GM21529 (cell line): ENCODE measurements around the gene KRTAP5-7.
"Not testable (repeated sequence)": the region's sequence is repeated elsewhere in the genome, so short reads cannot be mapped to it uniquely, and the experiment has no call there.

Experiments
- ATAC-seq: cut with Tn5 transposase; IDR thresholded peaks from one replicate; pipeline ENCODE4 v1.9.1; 2021; ENCODE audit not compliant: unreplicated experiment

The KRTAP5-7 gene

GRCh38 chr11:71556018-71556417, 29.0 kb downstream of the KRTAP5-7 start:
- no peak for ATAC-seq

GRCh38 chr11:71557257-71557656, 30.2 kb downstream of the KRTAP5-7 start:
- ATAC-seq: no peak

GRCh38 chr11:71558996-71559395, 31.9 kb downstream of the KRTAP5-7 start:
- no peak for ATAC-seq

- ATAC-seq: no peak
These were observed 35.1 kb downstream of the KRTAP5-7 start for GRCh38 chr11:71562120-71562519.

GRCh38 chr11:71563406-71563805, 36.3 kb downstream of the KRTAP5-7 start:
- no peak for ATAC-seq

GRCh38 chr11:71564430-71564829, 37.4 kb downstream of the KRTAP5-7 start:
- no peak for ATAC-seq

- ATAC-seq: no peak
These were observed 38.2 kb downstream of the KRTAP5-7 start, which contains the start of gene KRTAP5-10 for GRCh38 chr11:71565263-71565662. Gene KRTAP5-10 (plus strand): TSS chr11:71565563. CDS start chr11:71565588, 25 bp downstream.

GRCh38 chr11:71566081-71566620, 39.1 kb downstream of the KRTAP5-7 start:
- ATAC-seq: no peak

- ATAC-seq: not testable (repeated sequence)
These were observed 39.8 kb downstream of the KRTAP5-7 start for GRCh38 chr11:71566626-71567599.

GRCh38 chr11:71567633-71568032, 40.6 kb downstream of the KRTAP5-7 start:
- ATAC-seq: not testable (repeated sequence)

- ATAC-seq: no peak
These were observed 41.8 kb downstream of the KRTAP5-7 start for GRCh38 chr11:71568704-71569349.

- not testable (repeated sequence) for ATAC-seq
These were observed 44.2 kb downstream of the KRTAP5-7 start for GRCh38 chr11:71571101-71571850.

- no peak for ATAC-seq
These were observed 45.7 kb downstream of the KRTAP5-7 start for GRCh38 chr11:71572811-71573210.

GRCh38 chr11:71574418-71574817, 47.4 kb downstream of the KRTAP5-7 start:
- no peak for ATAC-seq

- ATAC-seq: no peak
These were observed 48.8 kb downstream of the KRTAP5-7 start for GRCh38 chr11:71575723-71576424.

- ATAC-seq: not testable (repeated sequence)
These were observed 49.8 kb downstream of the KRTAP5-7 start for GRCh38 chr11:71576688-71577465.

GRCh38 chr11:71577469-71578004, 50.5 kb downstream of the KRTAP5-7 start:
- ATAC-seq: no peak
